ENCODE results near the gene CHD9.

DNA sequence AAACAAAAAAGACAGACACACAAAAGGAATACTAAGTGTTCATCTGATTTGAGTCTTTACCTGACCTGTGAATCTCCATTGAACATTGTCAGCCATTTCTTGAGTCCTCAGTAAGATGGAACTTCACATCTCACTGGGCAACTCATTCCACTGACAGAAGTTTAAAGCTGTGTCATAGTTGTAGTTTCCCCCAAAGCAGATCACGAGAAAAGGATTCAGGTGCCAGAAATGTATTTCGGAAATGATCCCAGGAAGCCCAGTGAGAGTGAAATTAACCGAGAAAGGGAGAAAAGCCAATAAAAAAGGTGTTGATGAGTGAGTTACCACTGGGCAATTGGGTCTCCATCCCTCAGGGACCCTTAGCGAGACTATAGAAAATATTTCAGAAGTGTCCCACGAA lies 6.5 kb downstream of the CHD9 start:
- TF ChIP-seq POLR2A (IDR thresholded peaks at IDR 0.05) (no peak), CTCF (IDR thresholded peaks at IDR 0.05 in 4 of 5, conservative IDR thresholded peaks at IDR 0.05 in 1 of 5) (no peak)

All from gastrocnemius medialis (tissue), 4 donors.